ENCODE results near the gene SMAD6.

The SMAD6 gene

GRCh38 chr15:66680502-66680901, 21.5 kb upstream of the SMAD6 start:
- Histone ChIP-seq H3K36me3 (ENCODE audit: insufficient read depth, low read length) (no peaks in the 10 kb centered on the region), H4K20me1 (ENCODE audit: insufficient read depth, low read length, poor library complexity, severe bottlenecking) (no peaks in the 10 kb centered on the region), H3K4me3 (ENCODE audit: low read length, poor library complexity, severe bottlenecking) (no peak overlapping the region), H3K4me1 (ENCODE audit: insufficient read depth, low read length, poor library complexity, severe bottlenecking) (peaks cover 4% of the 10 kb centered on the region), H3K9me2 (replicated peaks; ENCODE audit: low read depth, low read length) (no peaks in the 10 kb centered on the region), H3K9me3 (ENCODE audit: insufficient read depth, low read depth, low read length) (peaks cover 3% of the 10 kb centered on the region; the same call in 1 of the 2 replicates), H3K27me3 (ENCODE audit: insufficient read depth, low read length, poor library complexity, severe bottlenecking) (no peaks in the 10 kb centered on the region), H3F3A (ENCODE audit: low read depth) (no peaks in the 10 kb centered on the region), H3K4me2 (ENCODE audit: low read depth, low read length, poor library complexity, severe bottlenecking) (no peak overlapping the region), H3K9ac (ENCODE audit: low read depth, low read length, poor library complexity, severe bottlenecking) (no peak overlapping the region), H3K79me2 (ENCODE audit: insufficient read depth, low read length) (no peaks in the 10 kb centered on the region), H2AFZ (ENCODE audit: low read length) (no peak overlapping the region)
- TF ChIP-seq EZH2phosphoT487 (IDR thresholded peaks at IDR 0.05; ENCODE audit: borderline replicate concordance) (no peak), CTCF (conservative IDR thresholded peaks at IDR 0.05; ENCODE audit: low read length) (no peak)

- H3K9me3 ChIP-seq (ENCODE audit: insufficient read depth, low read depth, low read length) = peaks cover 3% of the 10 kb centered on the region; the same call in 1 of the 2 replicates
- H2AFZ ChIP-seq (ENCODE audit: low read length) = no peak overlapping the region
- H3K36me3 ChIP-seq (ENCODE audit: insufficient read depth, low read length) = no peaks in the 10 kb centered on the region
- no peaks in the 10 kb centered on the region for H3K9me2 ChIP-seq (replicated peaks; ENCODE audit: low read depth, low read length)
- no peak overlapping the region for H3K9ac ChIP-seq (ENCODE audit: low read depth, low read length, poor library complexity, severe bottlenecking)
- H3F3A ChIP-seq (ENCODE audit: low read depth) = no peaks in the 10 kb centered on the region
- no peak overlapping the region for H3K4me2 ChIP-seq (ENCODE audit: low read depth, low read length, poor library complexity, severe bottlenecking)
- no peaks in the 10 kb centered on the region for H3K4me1 ChIP-seq (ENCODE audit: insufficient read depth, low read length, poor library complexity, severe bottlenecking)
- H3K79me2 ChIP-seq (ENCODE audit: insufficient read depth, low read length) = no peaks in the 10 kb centered on the region
- no peak overlapping the region for H3K4me3 ChIP-seq (ENCODE audit: low read length, poor library complexity, severe bottlenecking)
- no peak for TF ChIP-seq CTCF (conservative IDR thresholded peaks at IDR 0.05; ENCODE audit: low read length)
- no peaks in the 10 kb centered on the region for H4K20me1 ChIP-seq (ENCODE audit: insufficient read depth, low read length, poor library complexity, severe bottlenecking)
- no peaks in the 10 kb centered on the region for H3K27me3 ChIP-seq (ENCODE audit: insufficient read depth, low read length, poor library complexity, severe bottlenecking)
Measured at GRCh38 chr15:66681395-66681794, 20.6 kb upstream of the SMAD6 start.

GRCh38 chr15:66682246-66682645, 19.8 kb upstream of the SMAD6 start:
- TF ChIP-seq EZH2phosphoT487 (IDR thresholded peaks at IDR 0.05; ENCODE audit: borderline replicate concordance) (no peak), CTCF (conservative IDR thresholded peaks at IDR 0.05; ENCODE audit: low read length) (no peak)
- no peak overlapping the region for H3K9ac ChIP-seq (ENCODE audit: low read depth, low read length, poor library complexity, severe bottlenecking)
- H3K27me3 ChIP-seq (ENCODE audit: insufficient read depth, low read length, poor library complexity, severe bottlenecking) = no peaks in the 10 kb centered on the region
- H3K9me3 ChIP-seq (ENCODE audit: insufficient read depth, low read depth, low read length) = peaks cover 3% of the 10 kb centered on the region; the same call in 1 of the 2 replicates
- H3F3A ChIP-seq (ENCODE audit: low read depth) = no peaks in the 10 kb centered on the region
- no peak overlapping the region for H3K4me3 ChIP-seq (ENCODE audit: low read length, poor library complexity, severe bottlenecking)
- H3K36me3 ChIP-seq (ENCODE audit: insufficient read depth, low read length) = no peaks in the 10 kb centered on the region
- no peaks in the 10 kb centered on the region for H3K9me2 ChIP-seq (replicated peaks; ENCODE audit: low read depth, low read length)
- H3K79me2 ChIP-seq (ENCODE audit: insufficient read depth, low read length) = no peaks in the 10 kb centered on the region
- H2AFZ ChIP-seq (ENCODE audit: low read length) = no peak overlapping the region
- H3K4me1 ChIP-seq (ENCODE audit: insufficient read depth, low read length, poor library complexity, severe bottlenecking) = no peaks in the 10 kb centered on the region
- H3K4me2 ChIP-seq (ENCODE audit: low read depth, low read length, poor library complexity, severe bottlenecking) = no peak overlapping the region
- H4K20me1 ChIP-seq (ENCODE audit: insufficient read depth, low read length, poor library complexity, severe bottlenecking) = no peaks in the 10 kb centered on the region
